Measurements from ENCODE around the gene ARL15. TPM values are rescaled to one million over a fixed set of nuclear protein-coding genes. Genes with fewer than 3 reads are reported as not detected.

ARL15 gene
- total RNA-seq, 1 donor from 2014 or later = 21.3 TPM

DNA sequence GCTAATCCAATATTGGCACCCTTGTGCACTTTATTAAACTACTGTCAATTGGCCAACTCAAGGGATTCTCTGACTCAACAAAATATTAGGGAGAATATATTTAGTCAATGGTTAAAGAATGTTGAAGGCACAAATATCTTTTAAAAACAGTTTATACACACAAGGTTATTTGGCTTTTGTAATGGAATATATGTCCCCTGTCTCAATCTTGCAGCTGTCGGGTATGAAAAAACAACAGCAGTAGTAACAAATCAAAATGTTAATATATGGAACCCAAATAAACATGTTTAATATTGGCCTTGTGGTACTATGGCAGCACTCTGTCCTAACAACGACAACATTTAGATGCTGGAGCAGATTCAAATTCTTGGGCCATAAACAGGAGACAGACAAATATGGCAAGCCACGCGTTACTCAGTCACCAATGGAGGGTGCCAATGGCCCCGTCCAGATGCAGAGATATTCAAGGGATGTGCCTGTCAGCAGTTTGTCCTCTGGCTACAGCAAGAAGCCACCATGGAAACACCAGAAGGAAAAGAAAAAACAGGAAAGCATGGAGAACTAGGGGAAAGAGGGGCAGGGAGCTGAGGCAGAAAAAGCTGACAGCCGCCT is 408.0 kb downstream of the ARL15 start:
- DNase-seq (ENCODE audit: low spot score) = no peak
- intact Hi-C loops (cut with DNase I) = no loop called here

DNA sequence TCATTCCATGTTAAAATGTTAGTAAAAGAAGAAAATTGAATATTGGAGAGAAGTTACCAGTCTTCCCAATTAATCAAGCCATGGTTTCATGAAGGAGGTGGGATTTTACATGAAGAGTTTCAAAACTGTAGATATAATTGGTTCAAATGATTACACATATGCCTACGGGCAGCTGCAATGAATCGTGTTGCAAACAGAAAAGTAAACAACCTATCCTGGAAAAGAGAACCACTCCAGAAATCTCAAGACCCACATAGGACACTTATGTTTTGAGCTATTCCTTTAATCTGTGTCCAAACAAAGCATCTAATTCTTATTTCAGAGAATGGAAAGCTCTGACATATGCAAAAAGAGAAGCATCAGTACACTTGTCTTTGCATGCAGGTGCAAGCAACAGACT is 409.7 kb downstream of the ARL15 start:
- DNase-seq (ENCODE audit: low spot score) = no peak
- intact Hi-C loops (cut with DNase I) = no loop called here

DNA sequence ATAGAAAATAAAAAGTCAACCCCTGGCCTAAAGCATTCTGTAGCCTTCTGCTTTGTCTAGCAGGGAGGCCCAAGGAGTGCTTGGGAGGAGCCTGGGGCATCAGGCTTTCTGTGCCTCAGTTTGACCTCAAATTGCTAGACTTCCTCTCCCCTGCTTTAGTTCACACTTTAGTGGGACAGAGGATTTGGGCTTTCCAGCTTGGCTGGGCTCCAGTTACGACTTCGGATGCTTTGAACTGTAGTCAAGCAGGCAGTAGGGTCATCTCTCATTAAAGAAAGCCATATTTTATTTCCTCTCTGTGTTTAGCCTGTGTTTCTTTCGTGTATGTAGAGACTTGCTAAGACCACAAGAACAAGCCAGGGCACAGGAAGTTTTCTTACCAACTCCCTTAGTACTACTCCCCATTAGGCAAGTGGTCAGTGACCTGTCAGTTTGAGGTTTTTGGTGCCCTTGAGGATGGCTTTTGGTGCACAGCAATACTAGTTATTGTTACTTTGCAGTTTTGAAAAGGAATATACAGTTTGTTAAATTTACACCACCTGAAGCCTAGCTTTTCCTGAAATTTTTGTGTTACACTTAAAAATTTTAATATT is 415.2 kb downstream of the ARL15 start:
- intact Hi-C loops (cut with DNase I) = no loop called here
- DNase-seq (ENCODE audit: low spot score) = no peak

DNA sequence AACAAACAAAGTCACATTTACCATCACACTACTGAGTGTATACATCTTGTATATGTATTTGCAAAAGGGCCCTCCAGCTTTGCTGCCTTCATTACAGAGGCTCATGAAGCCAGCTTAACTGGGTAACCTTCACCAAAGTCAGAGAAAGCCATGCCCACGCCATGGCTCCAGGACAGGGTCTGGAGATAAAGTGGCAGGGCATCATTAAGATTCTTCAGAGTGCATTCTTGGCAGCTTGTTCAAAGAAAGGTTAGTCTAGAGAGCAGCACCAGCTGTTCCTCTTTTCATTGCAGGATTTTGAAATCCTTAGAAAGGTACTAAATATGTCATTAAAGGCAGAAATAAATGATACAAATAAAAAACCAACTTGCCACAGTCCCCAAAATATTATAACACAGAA is 416.7 kb downstream of the ARL15 start:
- intact Hi-C loops (cut with DNase I) = loop anchor here (5.0 kb wide), 1 partner anchor 44 kb away; no protein-coding TSS in a partner anchor
- no peak for DNase-seq (ENCODE audit: low spot score)

DNA sequence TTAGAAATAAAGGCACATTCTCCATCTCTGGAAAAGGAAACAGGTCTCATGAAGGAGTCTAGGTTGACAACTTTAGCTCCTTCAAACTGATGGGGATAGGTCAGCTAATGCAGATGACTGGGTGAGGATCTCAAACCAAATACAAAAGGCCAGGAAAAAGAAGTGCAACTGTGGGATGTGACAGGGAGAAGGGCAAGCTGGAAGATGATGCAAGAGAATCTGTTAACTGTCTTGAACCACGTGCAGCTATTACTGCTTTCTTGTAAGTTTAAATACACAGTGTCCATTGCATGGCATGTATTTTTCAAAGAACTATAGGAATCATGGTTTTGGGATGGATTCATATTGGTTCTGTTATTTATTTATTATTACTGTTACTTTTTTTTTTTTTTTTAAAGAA is 418.1 kb downstream of the ARL15 start:
- intact Hi-C loops (cut with DNase I) = loop anchor here (5.0 kb wide), 1 partner anchor 45 kb away; no protein-coding TSS in a partner anchor
- no peak for DNase-seq (ENCODE audit: low spot score)

DNA sequence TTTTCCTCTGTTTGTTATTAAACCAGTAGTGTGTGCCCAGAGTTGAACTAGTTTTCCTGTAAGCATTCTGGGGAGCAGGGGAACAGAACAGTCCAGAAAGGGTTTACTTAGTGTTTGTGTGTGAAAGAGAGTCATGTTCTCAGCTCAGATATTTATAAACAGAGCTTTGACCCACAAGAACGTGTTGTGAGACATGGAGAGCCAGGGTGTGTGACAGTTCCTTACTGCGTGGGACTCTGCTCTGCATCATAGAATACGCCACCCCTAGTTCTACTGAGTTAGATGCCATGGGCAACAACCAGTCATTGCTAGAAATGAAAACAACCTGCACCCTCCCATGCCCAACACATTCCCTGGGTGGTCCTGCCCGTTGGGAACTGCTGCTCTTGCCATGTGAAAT is 419.2 kb downstream of the ARL15 start:
- intact Hi-C loops (cut with DNase I) = loop anchor here (5.0 kb wide), 1 partner anchor 46 kb away; no protein-coding TSS in a partner anchor

DNA sequence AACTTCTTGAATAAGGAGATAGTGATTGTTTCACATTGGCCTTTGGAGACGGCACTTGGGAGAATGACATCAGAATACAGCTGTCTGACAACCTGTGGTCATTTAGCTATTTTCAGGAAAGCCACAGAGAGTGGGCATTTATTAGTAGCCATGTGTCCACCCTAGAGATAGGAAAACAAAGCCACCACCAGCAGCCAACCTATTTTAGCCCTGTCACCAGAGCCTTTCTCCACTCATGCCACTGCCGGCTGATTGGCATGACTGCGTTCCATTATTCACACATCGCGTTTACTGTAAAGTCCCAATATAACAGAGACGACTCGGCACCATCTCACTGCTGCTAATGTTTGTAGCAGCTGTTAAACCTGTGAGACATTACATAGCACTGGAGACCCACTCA is 419.9 kb downstream of the ARL15 start:
- intact Hi-C loops (cut with DNase I) = loop anchor here (5.0 kb wide), 1 partner anchor 47 kb away; no protein-coding TSS in a partner anchor
- DNase-seq (ENCODE audit: low spot score) = no peak

More for the DNA sequence above, 419.2 kb downstream of the ARL15 start:
- no peak for DNase-seq (ENCODE audit: low spot score)

DNA sequence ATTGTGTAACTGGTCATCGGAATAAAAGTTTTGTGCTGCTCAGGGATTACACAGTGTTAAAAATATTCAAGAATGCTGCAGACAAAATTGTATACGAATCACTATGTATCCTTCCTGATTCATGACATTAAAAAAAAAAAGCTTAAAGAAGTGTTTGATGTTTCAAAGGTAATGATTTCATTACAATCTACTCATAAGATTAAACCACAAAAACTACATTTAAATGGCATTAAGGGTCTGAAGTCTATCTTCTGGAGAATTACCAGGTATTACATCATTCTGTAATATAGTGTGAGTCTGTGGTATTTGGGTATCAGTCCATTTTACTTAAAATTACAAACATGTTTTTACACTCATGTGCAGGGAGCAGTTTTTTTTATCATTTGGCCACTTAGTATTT is 425.5 kb downstream of the ARL15 start:
- no peak for DNase-seq (ENCODE audit: low spot score)
- intact Hi-C loops (cut with DNase I) = no loop called here

DNA sequence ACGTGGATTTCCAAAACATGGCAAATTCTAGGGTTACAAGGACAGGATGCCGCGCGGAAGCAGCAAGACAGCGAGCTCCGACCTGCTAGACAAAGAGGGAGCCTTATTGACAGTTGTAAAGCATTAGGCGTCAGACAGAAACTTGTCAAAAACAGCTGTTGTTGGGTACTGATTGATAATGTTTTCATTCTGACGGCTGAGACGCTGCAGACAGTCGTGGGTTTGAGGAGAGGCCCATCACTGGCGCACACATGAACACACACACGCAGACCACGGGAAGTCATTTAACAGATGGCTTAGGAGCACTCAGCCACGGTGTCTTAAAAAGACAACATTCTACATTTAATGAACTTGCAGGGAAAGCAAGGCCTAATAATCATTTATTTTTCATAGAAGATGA is 426.0 kb downstream of the ARL15 start:
- intact Hi-C loops (cut with DNase I) = no loop called here
- no peak for DNase-seq (ENCODE audit: low spot score)

DNA sequence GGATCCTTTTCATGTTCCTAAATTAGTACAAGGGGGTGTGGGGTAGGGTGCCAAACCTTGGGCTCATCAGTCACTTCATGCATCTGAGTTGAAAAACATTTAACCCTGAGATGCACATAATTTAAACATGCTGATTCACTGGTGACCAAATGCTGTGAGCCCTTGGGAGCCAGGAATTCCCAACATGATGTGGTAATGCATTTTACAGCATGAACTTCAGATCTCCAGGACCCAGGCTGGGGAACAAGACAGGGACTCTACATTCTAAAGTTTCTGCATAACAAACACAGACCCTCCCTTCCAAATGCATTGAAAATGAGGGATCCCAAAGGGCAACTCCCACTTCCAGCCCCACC is 427.7 kb downstream of the ARL15 start:
- no peak for DNase-seq (ENCODE audit: low spot score)
- intact Hi-C loops (cut with DNase I) = no loop called here

DNA sequence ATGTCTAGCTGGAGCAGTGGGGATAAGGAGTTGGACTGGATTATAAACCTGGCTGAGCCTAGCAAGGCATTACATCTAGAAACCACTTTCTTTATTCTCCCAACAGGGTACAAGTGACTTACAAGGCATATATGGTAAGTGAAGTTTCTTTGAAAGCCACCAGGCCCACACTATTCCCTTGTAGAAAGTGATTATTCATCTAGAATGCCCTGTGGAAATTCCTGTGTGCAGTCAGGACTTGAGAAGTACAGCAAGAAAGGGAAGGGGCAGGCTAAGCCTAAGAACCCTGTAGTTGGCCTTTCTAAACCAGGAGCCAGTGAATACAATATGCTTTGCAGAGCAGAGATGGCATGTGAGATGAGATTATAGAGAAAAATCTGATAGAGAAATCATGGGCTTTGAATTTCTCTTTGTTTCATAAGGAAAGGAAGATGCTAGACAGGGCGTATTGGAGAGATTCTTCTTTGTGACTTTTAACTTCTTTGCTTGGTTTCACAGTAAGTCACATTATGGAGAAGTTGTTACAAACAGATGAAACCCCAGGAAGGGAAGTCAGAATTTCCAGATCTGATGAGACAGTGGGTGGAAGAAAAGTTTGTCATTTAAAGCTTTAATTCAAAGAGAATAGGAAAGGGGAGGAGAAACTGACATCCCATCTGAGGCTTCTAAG is 428.2 kb downstream of the ARL15 start:
- intact Hi-C loops (cut with DNase I) = no loop called here
- DNase-seq (ENCODE audit: low spot score) = no peak

DNA sequence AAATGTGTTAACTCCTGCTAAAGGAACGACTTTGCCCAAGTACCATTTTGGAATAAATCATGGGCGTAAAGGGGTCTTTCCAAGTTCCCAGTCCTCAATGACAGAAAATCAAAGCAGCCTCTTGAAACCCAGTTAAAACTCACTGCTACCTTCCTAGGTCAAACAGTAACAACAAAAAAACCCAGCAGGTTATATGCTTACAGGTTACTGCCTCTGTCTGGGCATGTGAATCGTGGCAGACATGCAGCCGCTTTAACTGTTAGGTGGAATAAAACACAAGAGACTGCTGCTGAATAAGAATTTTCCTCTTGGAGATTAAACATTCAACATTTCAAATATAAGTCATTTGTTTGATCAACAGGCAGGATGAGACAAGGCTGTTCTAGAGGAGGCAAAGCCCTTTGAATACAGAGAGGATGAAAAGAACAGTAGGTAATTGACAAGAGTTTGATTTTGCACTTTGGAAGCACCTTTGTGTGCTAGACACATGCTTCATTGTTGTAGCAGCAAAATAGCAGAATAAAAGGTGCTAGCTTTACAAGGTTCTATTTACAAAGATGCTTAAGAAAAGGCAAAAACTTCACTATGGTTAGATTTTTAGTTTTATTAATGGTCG is 430.6 kb downstream of the ARL15 start:
- intact Hi-C loops (cut with DNase I) = loop anchor here (10.0 kb wide), 1 partner anchor 345 kb away; no protein-coding TSS in a partner anchor
- no peak for DNase-seq (ENCODE audit: low spot score)

DNA sequence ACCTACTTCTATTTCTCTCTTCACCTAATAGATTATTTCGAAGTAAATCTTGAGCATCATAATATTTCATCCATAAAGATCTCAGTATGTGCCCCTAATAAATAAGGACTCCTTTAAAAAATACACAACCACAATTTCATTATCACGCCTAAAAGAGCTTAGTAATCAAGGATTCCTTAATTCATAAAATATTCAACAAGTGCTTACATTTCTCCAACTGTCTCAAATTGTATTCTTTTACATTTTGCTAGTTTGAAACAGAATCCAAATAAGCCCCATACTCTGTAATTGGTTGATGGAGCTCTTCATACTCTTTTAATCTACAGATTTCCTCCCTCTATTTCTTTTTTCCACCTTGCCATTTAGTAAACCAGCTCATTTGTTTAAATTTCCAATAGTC is 432.4 kb downstream of the ARL15 start:
- intact Hi-C loops (cut with DNase I) = loop anchor here (10.0 kb wide), 1 partner anchor 347 kb away; no protein-coding TSS in a partner anchor
- no peak for DNase-seq (ENCODE audit: low spot score)

DNA sequence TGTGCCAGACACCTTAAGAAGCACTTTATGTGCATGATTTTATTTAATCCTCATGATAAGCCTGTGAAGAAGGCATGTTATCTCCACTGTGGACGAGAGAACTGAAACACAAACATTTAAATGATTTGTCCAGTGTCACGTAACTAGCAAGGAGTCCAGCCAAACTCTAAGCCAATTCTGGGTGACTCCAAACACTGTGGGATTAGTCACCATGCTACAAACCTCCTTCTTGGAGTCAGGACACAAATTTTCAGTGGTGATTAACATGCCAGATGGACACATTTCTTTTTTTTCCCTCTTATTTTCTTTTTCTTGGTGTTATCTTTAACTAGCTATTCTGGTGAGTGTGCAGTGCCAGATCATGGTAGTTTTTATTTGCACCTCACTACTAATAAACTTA is 433.1 kb downstream of the ARL15 start:
- DNase-seq (ENCODE audit: low spot score) = no peak
- intact Hi-C loops (cut with DNase I) = loop anchor here (10.0 kb wide), 1 partner anchor 348 kb away; no protein-coding TSS in a partner anchor

DNA sequence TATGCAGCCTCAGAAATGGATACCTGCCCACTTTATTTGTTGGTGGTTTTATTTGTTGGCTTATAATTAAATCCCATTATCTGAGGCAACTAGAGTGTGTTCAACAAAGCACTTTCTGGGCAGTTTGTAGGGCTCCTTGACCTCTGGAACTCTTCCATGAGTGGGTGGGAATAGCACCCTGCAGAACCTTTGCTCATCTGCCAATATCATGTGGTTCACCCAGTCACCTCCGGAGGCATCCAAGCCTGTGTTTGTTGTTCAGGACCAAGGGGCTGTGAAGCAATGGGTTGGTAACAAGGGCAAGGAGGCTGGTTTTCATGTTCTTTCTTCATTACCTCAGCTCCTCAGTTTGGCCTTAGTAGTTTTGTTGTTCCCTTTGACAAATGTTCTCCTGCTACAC is 436.0 kb downstream of the ARL15 start:
- no peak for DNase-seq (ENCODE audit: low spot score)
- intact Hi-C loops (cut with DNase I) = loop anchor here (10.0 kb wide), 1 partner anchor 350 kb away; no protein-coding TSS in a partner anchor

DNA sequence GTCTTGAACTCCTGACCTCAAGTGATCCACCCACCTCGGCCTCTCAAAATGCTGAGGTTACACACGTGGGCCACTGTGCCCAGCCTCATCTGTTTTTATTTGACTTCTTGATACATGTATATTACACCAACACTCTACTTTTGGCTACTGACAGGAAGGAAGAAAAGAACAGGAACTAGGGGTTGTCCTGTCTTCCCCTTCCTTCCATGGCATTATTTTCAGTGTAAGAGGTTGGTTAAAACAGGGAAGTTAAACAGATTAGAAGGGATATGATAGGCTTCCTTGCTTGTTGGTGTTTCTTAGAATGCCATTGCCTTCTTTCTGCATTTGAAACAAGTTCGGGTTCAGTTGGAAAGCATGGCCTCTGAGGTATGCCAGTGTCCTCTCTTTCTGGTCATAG is 437.1 kb downstream of the ARL15 start:
- DNase-seq (ENCODE audit: low spot score) = no peak
- intact Hi-C loops (cut with DNase I) = loop anchor here (10.0 kb wide), 1 partner anchor 352 kb away; no protein-coding TSS in a partner anchor

DNA sequence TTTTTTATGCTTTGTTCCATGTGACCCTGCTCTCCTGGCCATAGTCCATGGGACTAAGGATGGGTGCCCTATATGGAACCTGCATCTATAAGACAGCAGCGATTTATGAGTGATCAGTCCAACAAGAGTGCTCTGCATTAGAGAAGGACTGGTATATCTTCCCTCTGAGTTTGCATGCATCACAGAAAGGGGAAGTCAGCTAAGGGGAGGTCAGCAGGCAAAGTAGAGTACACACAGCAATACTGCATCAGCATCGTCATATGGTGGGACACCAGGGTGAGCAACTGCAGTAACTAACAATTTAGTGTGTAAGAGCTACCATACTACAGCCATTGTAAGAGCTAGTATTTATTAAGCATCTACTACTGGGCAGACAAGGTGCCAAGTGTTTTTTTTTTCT is 438.6 kb downstream of the ARL15 start:
- DNase-seq (ENCODE audit: low spot score) = no peak
- intact Hi-C loops (cut with DNase I) = loop anchor here (10.0 kb wide), 1 partner anchor 353 kb away; no protein-coding TSS in a partner anchor

DNA sequence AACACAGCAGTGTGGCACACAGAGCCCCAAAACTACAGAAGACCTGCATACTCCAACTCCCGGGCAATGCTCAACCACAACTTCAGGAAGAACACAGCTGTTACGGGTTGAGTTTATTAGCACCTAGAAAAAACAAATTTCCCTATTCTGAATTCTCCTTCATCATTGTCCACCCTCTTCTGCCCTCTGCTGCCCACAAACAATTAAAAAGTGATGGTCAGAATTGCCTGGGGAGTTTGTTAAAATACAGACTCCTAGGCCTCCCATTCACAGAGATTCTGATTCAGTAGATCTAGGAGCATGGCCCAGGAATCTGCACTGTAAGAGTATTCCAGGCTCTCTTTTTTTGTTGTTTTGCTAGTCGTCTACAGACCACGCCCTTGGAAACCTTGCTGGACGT is 439.3 kb downstream of the ARL15 start:
- intact Hi-C loops (cut with DNase I) = loop anchor here (10.0 kb wide), 1 partner anchor 354 kb away; no protein-coding TSS in a partner anchor
- DNase-seq (ENCODE audit: low spot score) = no peak

DNA sequence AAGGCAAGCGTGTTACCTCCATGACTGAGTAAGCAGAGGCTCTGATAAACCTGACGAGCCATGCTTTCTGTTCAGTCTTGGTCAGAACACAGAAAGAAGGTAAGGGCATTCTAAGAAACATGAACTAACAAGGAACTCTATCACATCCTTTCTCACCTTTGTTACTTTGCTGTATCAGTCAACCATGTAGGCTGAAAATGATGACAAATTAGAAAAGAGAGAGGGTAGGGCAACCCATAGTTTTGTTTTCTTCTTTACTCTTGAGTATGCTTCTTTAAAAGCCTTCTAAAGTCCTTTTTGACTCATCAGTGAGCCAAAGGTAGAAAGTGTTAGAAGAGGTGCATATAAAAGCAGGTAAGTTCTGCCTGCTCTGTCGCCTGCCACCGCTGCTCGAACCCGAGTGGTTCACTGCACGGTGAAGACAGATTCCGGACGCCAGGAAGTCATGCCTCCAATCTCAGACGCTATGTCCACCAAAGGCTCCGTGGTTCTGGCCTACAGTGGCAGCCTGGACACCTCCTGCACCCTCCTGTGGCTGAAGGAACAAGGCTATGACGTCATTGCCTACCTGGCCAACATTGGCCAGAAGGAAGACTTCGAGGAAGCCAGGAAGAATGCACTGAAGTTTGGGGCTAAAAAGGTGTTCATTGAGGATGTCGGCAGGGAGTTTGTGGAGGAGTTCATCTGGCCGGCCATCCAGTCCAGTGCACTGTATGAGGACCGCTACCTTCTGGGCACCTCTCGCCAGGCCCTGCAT is 451.5 kb downstream of the ARL15 start:
- no peak for DNase-seq (ENCODE audit: low spot score)
- intact Hi-C loops (cut with DNase I) = no loop called here

Measured in cardiac septum (tissue), 1 donor.